Measurements from ENCODE around the gene SEL1L3. TPM values are rescaled to one million over a fixed set of nuclear protein-coding genes. Genes with fewer than 3 reads are reported as not detected.

Gene SEL1L3
- total and polyA plus RNA-seq, 4 donors, result 3.3 to 13.1 (median 5.7) TPM

GRCh38 chr4:25818876-25819275, 43.9 kb downstream of the SEL1L3 start:
- no peak for DNase-seq (ENCODE audit: low spot score)
- Histone ChIP-seq H3K4me3 (ENCODE audit: low read depth in 1 of 3, low read length in 3 of 3) (no peak overlapping the region), H3K9ac (ENCODE audit: low read depth in 1 of 2, low read length in 2 of 2) (no peak overlapping the region), H3K27me3 (ENCODE audit: control insufficient read depth in 4 of 4, insufficient read depth in 4 of 4, low read length in 3 of 4) (no peaks in the 10 kb centered on the region), H3K27ac (ENCODE audit: low read depth in 1 of 2, low read length in 2 of 2) (no peak overlapping the region), H3K9me3 (ENCODE audit: control insufficient read depth in 4 of 4, low read length in 3 of 4) (no peaks in the 10 kb centered on the region), H3K36me3 (ENCODE audit: control insufficient read depth in 4 of 4, insufficient read depth in 3 of 4, low read depth in 1 of 4, low read length in 3 of 4) (peaks cover 0 to 8% (median 2%) of the 10 kb centered on the region in 4 donors), H3K4me1 (ENCODE audit: control insufficient read depth in 4 of 4, insufficient read depth in 4 of 4, low read length in 3 of 4) (no peaks in the 10 kb centered on the region)
- TF ChIP-seq MAX (IDR thresholded peaks at IDR 0.05), result no peak
- no peak for TF ChIP-seq FOXA1 (IDR thresholded peaks at IDR 0.05)
- no peak for TF ChIP-seq FOXA2 (IDR thresholded peaks at IDR 0.05)
- no peak for TF ChIP-seq NR2F2 (IDR thresholded peaks at IDR 0.05)
- TF ChIP-seq YY1 (IDR thresholded peaks at IDR 0.05), result no peak
- TF ChIP-seq ZBTB33 (IDR thresholded peaks at IDR 0.05), result no peak
- no peak for TF ChIP-seq RXRA (IDR thresholded peaks at IDR 0.05)
- no peak for TF ChIP-seq JUND (IDR thresholded peaks at IDR 0.05)
- no peak for TF ChIP-seq HNF4A (conservative IDR thresholded peaks at IDR 0.05)
- 96% methylated on average over 4 of the region's 4 CpGs for WGBS

- no peak for DNase-seq (ENCODE audit: low spot score)
- Histone ChIP-seq H3K4me3 (ENCODE audit: low read depth in 1 of 3, low read length in 3 of 3) (no peak overlapping the region), H3K27ac (ENCODE audit: low read depth in 1 of 2, low read length in 2 of 2) (no peak overlapping the region), H3K9me3 (ENCODE audit: control insufficient read depth in 4 of 4, low read length in 3 of 4) (no peaks in the 10 kb centered on the region), H3K4me1 (ENCODE audit: control insufficient read depth in 4 of 4, insufficient read depth in 4 of 4, low read length in 3 of 4) (no peaks in the 10 kb centered on the region), H3K36me3 (ENCODE audit: control insufficient read depth in 4 of 4, insufficient read depth in 3 of 4, low read depth in 1 of 4, low read length in 3 of 4) (peaks cover 0 to 8% (median 2%) of the 10 kb centered on the region in 4 donors), H3K27me3 (ENCODE audit: control insufficient read depth in 4 of 4, insufficient read depth in 4 of 4, low read length in 3 of 4) (no peaks in the 10 kb centered on the region), H3K9ac (ENCODE audit: low read depth in 1 of 2, low read length in 2 of 2) (no peak overlapping the region)
- TF ChIP-seq ATF3 (IDR thresholded peaks at IDR 0.05) (no peak), EGR1 (IDR thresholded peaks at IDR 0.05; ENCODE audit: low read depth in 2 of 2) (no peak), GABPA (IDR thresholded peaks at IDR 0.05 in 1 of 2, conservative IDR thresholded peaks at IDR 0.05 in 1 of 2) (no peak)
- 97% methylated on average over 2 of the region's 2 CpGs for WGBS
Observed at GRCh38 chr4:25818371-25818871, 44.4 kb downstream of the SEL1L3 start.

- Histone ChIP-seq H3K9me3 (ENCODE audit: control insufficient read depth in 4 of 4, low read length in 3 of 4) (no peaks in the 10 kb centered on the region), H3K27ac (ENCODE audit: low read depth in 1 of 2, low read length in 2 of 2) (no peak overlapping the region), H3K9ac (ENCODE audit: low read depth in 1 of 2, low read length in 2 of 2) (no peak overlapping the region), H3K4me1 (ENCODE audit: control insufficient read depth in 4 of 4, insufficient read depth in 4 of 4, low read length in 3 of 4) (no peaks in the 10 kb centered on the region), H3K4me3 (ENCODE audit: low read depth in 1 of 3, low read length in 3 of 3) (no peak overlapping the region), H3K27me3 (ENCODE audit: control insufficient read depth in 4 of 4, insufficient read depth in 4 of 4, low read length in 3 of 4) (no peaks in the 10 kb centered on the region), H3K36me3 (ENCODE audit: control insufficient read depth in 4 of 4, insufficient read depth in 3 of 4, low read depth in 1 of 4, low read length in 3 of 4) (peaks cover 0 to 8% (median 2%) of the 10 kb centered on the region in 4 donors)
- 96% methylated on average over 8 of the region's 8 CpGs for WGBS
- no peak for DNase-seq (ENCODE audit: low spot score)
- no peak for TF ChIP-seq MAX (IDR thresholded peaks at IDR 0.05)
- TF ChIP-seq JUND (IDR thresholded peaks at IDR 0.05), result no peak
- TF ChIP-seq GABPA (IDR thresholded peaks at IDR 0.05 in 1 of 2, conservative IDR thresholded peaks at IDR 0.05 in 1 of 2), result no peak
- TF ChIP-seq SP1 (IDR thresholded peaks at IDR 0.05), result no peak
- TF ChIP-seq HNF4A (conservative IDR thresholded peaks at IDR 0.05), result no peak
- no peak for TF ChIP-seq YY1 (IDR thresholded peaks at IDR 0.05)
- no peak for TF ChIP-seq REST (IDR thresholded peaks at IDR 0.05)
- TF ChIP-seq EGR1 (IDR thresholded peaks at IDR 0.05; ENCODE audit: low read depth in 2 of 2), result no peak
- TF ChIP-seq NR2F2 (IDR thresholded peaks at IDR 0.05), result no peak
- no peak for TF ChIP-seq RAD21 (IDR thresholded peaks at IDR 0.05)
- no peak for TF ChIP-seq CTCF (IDR thresholded peaks at IDR 0.05; ENCODE audit: low read depth, low read length, missing input control)
- no peak for TF ChIP-seq ATF3 (IDR thresholded peaks at IDR 0.05)
- no peak for TF ChIP-seq TAF1 (conservative IDR thresholded peaks at IDR 0.05)
- no peak for TF ChIP-seq RXRA (IDR thresholded peaks at IDR 0.05)
- no peak for TF ChIP-seq HNF4G (IDR thresholded peaks at IDR 0.05)
Observed at GRCh38 chr4:25817059-25817681, 45.6 kb downstream of the SEL1L3 start.
